Stimulated activated CD4-positive, alpha-beta T cell treated with anti-CD3 and anti-CD28 coated beads, Interleukin-4, amount 100 ng/mL, for 24 hours (primary cell): Measurements from ENCODE around the gene NELL1.
"Not testable (repeated sequence)": the region's sequence is repeated elsewhere in the genome, so short reads cannot be mapped to it uniquely, and the experiment has no call there.

Experiments
- DNase-seq: peaks from one replicate; pipeline ENCODE4 v3.0.0-alpha.2; 2020

Gene NELL1

DNA sequence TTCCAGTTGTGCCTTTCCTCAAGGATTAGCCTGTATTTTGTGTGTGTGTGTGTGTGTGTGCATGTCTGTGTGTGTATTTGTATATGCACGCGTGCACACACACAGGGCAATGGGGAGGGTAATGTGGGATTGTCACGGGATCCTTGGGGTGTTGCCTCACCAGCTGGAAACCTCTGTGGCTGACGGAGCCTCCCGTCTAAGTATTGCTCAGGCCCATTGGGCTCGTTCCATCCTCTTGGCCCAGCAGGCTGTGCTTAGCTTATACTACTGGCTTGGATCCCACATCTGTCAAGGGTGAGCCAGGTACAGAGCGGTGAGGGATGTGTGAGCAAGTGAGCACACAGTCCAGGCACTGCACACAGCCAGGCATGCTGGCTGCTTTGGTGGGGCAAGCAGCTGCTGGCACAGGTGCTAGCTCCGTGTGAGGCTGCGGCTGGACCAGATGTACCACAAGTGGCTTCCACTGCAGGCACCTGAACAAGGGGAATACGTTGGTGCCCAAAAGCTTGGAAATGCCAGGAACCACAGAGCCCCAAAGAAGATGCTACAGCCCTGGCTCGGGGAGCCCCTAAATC, 462.8 kb downstream of the NELL1 start:
- DNase-seq, result no peak

DNA sequence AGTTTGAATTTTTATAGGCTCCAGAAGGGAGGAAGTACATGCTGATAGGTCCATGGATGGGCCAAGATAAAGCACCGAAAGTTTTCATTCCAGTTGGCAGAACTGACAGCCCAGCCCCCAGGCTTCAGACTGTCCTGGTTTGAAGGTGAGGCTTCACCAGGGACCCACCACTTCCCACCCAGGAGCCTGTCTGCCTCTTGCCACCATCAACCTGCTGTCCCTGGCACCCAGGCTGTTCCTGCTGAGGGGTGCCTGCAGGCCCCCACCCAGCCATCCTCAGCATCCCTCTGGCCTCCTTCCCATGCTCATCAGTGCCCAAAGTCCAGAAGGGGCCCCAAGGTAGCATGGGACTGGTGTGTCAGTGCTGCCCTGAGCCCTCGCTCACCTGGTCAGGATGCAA, 463.9 kb downstream of the NELL1 start:
- no peak for DNase-seq

DNA sequence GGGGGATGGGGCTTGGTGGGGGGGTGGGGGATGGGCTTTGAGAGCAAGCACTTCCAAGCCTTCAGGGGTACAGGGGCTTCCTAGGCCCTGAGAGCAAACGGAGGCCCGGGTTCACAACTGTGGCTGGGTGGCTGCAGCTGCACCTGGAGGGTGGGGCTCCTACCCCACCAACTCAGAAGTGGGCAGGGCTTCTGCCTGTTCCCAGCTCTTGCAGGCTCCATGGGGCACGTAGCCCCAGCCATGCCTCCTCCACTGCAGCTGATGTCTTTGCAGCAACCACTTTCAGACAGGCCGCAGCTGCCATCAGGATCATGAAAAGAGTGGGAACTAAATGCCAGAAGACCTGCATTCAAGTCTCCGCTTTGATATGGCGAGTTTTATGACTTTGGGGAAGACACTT, 464.3 kb downstream of the NELL1 start:
- DNase-seq, result no peak

DNA sequence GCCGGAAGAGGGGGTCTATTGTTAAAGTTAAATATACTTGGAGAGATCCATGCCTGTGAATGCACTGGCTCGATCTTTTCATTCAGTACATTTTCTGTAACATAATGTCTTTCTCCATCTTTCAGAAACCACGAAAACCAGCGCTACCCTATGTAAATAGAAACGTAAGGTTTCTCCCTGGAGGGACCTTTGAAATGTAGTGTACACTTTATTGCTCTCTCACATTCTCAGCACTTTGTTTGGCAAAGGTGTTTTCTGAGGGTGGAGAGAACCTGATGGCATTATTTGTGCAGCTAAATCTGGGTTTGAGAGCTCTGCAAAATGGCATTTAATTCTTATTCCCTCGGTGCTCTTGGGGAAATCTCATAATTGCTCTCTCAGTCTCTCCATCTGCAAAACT, 468.4 kb downstream of the NELL1 start:
- no peak for DNase-seq

DNA sequence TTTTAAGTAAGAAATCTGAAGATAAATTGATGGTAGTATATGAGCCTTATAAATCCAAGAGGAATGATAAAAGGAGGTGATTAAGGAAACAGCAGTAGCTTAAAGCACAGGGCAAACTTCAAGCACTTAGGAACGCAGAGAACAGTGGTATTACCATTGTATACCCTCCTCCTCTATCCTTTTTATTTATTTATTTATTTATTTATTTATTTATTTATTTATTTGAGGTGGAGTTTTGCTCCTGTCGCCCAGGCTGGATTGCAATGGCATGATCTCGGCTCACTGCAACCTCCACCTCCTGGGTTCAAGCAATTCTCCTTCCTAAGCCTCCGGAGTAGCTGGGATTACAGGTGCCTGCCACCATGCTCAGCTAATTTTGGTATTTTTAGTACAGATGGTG, 472.2 kb downstream of the NELL1 start:
- not testable (repeated sequence) for DNase-seq

DNA sequence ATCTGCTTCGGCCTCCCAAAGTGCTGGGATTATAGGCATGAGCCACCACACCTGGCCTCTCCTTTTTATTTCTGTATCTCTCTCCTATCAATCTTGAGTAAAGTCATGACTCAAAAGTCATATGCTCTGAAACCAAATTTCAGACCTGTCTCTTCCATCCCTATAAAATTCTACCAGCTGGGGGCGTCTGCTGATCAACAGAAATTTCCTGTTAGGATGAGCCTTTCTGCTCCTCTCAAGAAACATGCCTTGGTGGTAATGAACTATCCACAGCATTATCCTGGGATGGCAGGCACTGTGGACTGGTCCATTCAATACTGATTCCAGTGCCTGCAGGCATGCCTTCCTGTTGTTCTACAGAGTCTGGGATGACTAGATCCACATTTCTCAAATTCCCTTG, 472.6 kb downstream of the NELL1 start:
- DNase-seq, result no peak

DNA sequence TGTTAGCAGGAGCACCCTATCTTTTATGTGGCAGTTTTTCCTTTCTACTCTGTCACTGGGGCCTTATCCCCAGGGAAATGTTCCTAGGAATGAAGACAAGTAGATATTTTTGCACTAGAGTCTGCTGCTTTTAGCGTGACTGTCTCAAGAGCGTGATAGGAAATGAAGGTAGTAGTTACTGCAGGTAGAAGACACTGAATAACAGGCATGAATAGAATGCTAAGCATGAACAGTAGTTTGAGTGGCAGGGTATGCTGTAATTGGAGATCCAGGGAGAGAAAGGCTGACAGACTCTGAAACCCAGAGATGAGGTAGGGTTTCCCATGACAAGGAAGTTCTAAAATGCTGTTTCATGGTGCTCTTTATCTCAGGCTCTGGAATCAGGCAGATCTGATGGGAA, 475.1 kb downstream of the NELL1 start:
- no peak for DNase-seq

DNA sequence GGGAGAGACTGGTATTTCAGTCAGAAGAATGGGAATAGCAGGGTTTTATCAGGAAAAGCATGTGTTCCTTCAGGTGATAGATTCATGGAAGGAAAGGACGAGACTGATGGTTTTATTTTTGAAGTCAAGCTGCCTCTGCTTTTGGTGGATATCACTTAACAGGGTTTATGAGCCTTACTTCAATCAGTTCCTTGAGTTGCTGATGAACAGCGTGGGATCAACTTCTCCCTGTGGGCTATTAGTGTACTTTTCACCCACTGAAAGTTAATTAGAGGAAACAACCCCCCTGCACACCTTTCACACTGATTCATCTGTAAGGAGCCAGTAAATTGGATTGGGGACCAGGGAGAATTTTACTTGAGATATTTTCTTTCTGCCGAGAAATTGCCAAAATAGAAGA, 479.0 kb downstream of the NELL1 start:
- DNase-seq, result no peak

DNA sequence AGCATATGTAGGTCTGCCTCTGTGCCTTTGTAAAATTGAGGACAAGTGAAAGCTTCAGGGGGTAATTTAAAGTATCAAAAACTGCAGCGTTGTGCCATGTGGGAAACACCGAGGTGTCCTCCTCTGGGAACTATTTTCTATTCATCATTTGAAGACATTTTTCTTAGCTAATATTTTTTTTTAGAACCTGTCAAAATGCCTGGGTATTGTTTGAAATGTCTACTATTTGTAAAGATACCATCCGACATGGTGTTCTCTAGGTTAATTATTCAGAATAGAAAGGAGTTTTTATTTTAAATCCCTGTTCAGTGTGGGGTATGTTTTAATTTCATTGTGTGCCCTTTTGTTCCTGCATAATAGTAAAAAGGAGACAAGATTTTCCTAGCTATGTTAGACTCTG, 490.8 kb downstream of the NELL1 start:
- DNase-seq, result no peak

DNA sequence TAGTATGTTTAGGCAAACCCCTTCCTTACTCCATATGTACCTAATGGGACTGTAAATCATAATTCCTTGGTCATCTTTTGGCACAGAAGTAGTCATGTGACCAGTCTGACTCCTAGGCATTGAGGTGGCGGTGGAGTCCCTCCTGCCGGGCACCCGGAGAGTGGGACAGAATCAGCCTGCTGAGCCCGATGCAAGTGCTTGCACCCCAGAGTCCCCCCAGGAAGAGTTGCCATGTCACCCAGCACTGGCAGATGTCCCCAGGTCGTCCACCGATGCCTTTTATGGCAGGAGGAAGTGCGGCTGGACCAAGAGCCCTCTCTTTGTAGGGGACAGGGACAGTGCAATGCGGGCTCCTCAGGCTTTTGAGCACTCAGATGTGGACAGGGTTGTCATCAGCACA, 500.3 kb downstream of the NELL1 start:
- no peak for DNase-seq

DNA sequence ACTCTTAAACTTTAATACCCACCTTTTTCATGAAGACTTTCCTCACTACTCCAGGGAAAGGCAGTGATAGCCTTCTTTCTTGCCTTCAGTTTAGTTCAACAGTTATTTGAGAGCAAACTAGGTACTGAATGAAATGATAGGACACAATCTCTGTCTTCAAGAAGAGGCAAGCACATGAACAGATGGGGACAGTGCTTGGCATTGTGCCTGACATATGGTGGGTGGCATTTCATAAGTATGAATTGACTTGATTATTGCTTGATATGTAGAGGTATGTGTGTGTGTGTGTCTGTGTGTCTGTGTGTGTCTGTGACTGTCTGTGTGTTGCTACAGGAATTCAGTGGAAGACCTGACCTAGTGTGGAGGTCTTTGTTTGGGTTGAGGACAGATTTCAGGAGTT, 504.1 kb downstream of the NELL1 start:
- no peak for DNase-seq

DNA sequence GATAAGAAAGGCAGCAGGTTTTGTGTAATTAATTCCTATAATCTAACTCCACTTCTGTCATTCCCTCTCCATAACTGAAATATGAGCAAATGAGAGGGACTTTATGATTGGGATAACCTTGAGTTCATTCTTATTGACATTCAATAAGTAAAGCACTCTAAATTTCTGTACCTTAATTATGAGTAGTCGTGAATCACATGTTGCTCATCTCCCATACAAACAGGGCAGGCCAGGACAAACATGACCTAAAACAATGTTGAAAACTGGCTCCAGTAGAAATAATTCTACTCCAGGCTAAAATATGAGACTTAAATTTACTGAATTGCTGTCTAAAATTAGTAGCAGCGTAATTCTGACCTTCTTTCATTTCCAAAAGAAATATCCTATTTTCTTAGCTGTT, 505.4 kb downstream of the NELL1 start:
- DNase-seq, result no peak

DNA sequence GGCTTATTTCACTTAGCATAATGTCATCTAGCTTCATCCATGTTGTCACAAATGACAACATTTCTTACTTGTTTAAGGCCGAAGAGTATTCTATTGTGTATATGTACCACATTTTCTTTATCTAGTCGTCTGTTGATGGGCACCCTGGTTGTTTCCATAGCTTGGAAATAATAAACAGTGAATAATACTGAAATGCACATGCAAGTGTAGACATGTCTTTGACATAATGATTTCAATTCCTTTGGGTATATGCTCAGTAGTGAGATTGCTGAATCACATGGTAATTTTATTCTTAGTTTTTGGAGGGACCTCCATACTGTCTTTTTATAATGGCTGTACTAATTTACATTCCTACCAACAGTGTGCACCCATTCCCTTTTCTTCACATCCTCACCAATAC, 508.0 kb downstream of the NELL1 start:
- no peak for DNase-seq

DNA sequence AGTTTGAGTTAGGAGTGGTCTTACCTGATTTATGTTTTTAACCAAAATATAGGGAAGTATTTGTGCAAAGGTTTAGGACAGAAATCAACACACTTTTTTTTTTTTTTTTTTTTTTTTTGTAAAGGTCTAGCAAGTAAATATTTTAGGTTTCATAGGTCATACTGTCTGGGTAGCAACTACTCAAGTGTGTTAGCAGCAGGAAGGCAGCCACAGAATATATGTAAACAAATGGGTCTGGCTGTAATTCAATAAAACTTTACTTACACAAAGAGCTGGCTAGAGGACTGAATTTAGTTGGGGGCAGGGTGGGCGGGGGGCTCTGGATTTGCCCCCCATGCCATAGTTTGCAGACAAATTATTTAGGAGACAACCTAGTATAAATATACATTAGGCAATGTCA, 510.4 kb downstream of the NELL1 start:
- DNase-seq, result no peak

DNA sequence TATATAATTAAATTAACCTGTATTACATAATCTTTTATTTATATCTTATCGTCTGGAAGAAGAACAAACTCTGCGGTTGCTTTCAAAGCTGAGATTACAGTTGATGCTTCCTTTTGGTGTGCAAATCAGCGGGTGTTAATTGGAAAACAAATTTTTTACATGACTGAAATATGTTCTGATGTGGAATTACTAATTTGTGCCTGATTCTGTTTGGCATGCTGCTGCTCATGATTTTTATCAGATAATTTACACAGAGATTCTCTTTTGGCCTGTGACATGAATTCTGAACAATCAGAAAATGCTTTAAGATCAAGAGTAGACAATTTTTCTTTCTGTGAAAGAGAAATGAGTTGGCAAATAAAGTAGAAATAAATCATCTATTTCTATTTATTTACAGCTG, 510.8 kb downstream of the NELL1 start:
- no peak for DNase-seq

DNA sequence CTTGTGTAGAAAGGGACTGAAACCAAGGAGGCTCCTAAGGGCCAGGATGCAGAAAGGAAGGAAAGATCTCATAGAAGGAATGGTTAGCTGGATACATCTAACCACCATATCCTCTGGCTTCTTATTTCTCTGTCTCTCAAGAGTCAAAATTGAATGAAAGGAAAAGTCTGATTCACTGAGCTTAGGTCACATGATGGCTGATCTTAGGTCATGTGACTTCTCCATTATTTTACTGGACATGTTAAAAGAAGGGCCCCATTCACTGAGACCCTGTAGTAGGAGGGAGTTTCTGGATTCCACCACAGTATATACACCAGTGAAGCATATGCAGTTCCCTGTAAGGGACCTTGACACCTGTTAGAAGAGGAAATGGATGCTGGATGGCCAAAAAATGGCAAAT, 516.6 kb downstream of the NELL1 start:
- no peak for DNase-seq

DNA sequence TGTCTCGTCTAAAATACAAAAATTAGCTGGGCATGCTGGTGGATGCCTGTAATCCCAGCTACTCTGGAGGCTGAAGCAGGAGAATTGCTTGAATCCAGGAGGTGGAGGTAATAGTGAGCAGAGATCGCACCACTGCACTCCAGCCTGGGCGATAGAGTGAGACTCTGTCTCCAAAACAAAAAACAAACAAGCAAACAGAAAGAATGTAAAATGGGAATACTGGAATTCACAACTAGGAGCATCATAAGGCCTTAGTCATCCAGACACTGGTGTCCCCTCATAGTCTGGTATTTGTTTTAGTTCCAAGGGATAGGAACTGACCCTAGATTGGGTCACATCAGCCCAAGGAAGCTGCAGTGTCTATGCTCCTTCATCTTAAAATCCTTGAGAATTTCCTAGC, 520.8 kb downstream of the NELL1 start:
- no peak for DNase-seq

DNA sequence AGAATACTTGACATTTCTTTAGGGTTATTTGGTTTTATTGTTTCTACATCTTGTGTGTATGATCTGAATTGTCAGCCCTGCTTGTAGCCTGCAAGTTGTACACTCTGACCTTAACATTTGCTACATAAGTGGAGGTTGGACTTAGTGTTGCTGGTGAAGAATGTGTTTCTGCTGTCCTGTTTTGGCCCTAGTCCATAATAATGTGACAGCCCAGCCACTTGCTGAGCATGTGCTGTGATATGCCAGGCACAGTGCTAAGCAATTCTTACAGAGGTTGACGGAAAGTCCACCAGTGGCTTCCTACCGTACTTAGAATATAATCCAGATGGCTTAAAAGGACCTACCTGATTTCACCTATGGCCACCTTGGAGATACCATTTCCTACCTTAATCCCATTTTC, 526.6 kb downstream of the NELL1 start:
- no peak for DNase-seq

DNA sequence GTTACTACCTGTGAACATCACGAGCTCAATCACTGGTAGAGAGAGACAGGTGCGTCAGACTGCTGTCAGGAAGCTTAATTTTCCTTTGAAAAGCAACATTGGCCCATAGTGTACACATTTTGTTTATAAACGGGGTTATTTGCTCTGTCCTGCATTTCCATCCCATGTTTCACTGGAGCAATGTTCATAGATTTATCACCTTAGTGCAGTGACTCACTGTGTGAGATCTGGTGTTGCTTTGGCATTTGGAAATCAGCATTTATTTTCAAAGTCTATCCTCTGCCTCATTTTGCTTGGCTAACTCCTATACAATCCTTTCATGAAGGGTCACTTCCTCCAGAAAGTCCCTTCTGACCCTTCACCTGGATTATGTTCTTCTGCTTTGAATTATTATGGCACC, 529.1 kb downstream of the NELL1 start:
- DNase-seq, result no peak

DNA sequence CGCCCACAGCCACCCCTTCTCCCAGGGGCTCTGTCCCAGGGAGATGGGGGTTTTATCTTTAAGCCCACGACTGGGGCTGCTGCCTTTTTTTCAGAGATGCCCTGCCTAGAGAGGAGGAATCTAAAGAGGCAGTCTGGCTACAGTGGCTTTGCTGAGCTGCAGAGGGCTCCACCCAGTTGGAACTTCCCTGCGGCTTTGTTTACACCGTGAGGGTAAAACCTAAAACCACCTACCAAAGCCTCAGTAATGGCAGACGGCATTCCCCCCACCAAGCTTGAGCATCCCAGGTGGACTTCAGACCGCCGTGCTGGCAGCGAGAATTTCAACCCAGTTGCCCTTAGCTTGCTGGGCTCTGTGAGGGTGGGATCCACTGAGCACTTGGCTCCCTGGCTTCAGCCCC, 535.8 kb downstream of the NELL1 start:
- DNase-seq, result no peak

DNA sequence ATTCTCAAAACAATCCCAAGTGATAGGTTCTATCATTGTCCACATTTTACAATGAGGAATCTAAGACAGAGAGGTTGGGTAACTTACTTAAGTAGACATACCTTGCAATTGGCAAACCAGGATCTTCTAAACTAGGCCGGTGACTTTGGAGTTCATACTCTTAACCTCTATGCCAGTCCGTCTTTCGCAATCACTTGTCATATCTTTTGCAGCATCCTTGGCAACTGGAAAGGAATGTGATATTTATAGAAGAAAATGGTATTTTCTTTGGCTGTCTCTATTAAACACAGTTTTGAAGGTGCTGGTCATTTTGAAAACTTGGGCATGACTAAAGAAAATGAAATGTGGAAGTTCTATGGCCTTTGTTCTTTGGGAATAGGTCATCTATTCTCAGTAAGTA, 556.5 kb downstream of the NELL1 start:
- no peak for DNase-seq

DNA sequence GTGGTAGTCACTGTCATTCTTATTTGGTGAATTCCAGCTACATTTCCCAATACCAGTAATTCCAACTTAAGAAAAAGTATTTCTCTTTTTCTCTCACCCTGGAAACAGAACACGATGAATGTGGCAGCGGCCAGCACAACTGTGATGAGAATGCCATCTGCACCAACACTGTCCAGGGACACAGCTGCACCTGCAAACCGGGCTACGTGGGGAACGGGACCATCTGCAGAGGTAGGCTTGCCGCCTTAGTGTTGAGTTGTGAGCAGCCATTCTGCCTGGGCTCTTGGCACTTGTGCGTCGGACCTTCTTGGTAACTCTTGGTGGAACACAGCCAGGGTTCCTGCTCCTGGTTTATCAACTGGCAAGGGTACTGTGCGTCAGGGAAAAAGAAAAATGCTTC, 559.8 kb downstream of the NELL1 start:
- no peak for DNase-seq

DNA sequence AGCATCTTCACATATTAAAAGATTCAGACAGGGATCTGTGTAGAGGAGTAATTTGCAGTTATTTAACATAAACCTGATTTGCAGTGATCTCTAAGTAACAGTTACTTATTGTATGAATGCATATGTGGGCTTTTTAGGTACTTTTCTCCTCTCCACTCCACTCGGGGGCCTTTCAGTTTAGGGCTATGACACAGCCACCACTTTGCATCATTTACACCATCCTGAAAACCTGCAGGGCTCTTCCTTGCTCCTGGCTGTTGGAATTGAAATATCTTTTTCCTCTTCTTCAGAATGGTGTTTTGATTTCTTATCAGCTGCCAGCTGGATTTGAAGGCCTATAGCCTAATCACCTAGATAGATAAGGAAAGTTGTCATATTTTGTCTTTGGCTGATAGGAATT, 580.8 kb downstream of the NELL1 start:
- no peak for DNase-seq

DNA sequence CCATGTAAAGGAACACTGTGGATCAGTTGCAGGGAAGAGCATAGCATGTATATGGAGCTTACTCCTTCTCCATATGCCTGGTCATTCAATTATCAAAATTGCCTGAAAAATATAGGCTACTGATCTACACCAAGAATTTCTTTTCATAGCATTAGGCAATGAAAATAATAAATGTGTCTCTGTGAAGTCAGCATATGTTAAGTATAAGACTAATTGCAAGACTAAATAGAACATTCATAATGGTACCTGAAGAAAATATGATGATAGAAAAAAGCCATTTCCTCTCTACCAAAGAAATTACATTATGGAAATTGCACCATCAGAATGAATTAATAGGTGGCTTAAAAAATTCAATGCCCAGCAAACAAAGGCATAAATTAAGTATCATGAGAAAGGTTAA, 584.7 kb downstream of the NELL1 start:
- DNase-seq, result no peak

DNA sequence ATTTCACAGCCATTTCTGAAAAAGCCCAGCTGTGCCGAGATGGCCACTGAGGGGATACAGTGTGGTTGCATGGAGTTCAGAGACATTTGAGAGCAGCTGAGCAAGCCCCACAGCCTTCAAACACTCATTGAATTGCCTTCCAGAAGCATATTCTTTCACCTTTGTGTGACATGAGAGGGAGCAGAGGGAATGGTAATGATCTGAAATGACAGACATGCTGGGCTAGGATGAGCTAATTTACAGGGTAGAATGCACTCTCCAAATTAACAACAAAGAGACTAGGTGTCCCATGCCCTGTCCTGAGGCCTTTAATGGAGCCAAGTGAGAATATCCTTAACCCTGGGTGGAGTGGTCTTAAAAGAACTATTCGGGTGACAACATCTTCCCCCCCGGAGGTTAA, 585.4 kb downstream of the NELL1 start:
- no peak for DNase-seq

DNA sequence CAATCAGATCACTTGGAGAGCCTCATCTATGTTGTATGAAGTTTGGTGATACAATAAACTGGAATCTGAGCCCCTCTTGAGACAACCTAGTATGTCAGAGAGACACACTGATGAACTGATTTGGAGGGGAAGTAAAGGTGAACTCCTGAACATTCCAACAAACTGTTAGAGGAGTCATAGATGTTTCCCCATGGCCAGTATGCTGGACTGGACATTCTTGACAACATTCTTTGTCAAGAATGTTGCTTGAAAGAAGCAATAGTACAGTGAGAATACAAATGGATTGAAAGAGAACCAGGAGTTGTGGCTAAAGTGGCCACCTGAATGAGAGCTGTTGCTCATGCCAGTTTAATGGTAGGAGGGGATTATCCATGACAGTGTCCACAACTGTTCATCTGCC, 588.1 kb downstream of the NELL1 start:
- no peak for DNase-seq
